OCI-LY1 (cell line): Measurements from ENCODE around the gene CEMIP.

Experiments
- H2AFZ ChIP-seq: fragments of 200-600 bp; sonication (generic), shearing (Covaris generic); 2 replicates; pipeline ENCODE4 v1.6.0; 2014; ENCODE audit warnings: antibody characterized with exemption, mild to moderate bottlenecking, low read length
- H3F3A ChIP-seq: fragments of 200-600 bp; sonication (generic), shearing (Covaris generic); 2 replicates; pipeline ENCODE4 v1.6.0; 2014; ENCODE audit warnings: mild to moderate bottlenecking, antibody characterized with exemption, low read length, moderate library complexity; ENCODE audit not compliant: insufficient read depth
- H3K27ac ChIP-seq: fragments of 200-600 bp; sonication (generic); 2 replicates; pipeline ENCODE4 v1.5.1; 2014; ENCODE audit warnings: low read length, mixed run types, mild to moderate bottlenecking, low read depth; ENCODE audit not compliant: poor library complexity, severe bottlenecking
- H3K27me3 ChIP-seq: fragments of 200-600 bp; sonication (generic); 2 replicates; pipeline ENCODE4 v1.6.0; 2014; ENCODE audit warnings: antibody characterized with exemption, mild to moderate bottlenecking, low read length, moderate library complexity; ENCODE audit not compliant: insufficient read depth
- H3K36me3 ChIP-seq: fragments of 200-600 bp; sonication (generic); 2 replicates; pipeline ENCODE4 v1.6.1; 2014; ENCODE audit warnings: mild to moderate bottlenecking, antibody characterized with exemption, low read length, moderate library complexity, mixed read lengths; ENCODE audit not compliant: insufficient read depth
- H3K4me1 ChIP-seq: fragments of 200-600 bp; sonication (generic); 2 replicates; pipeline ENCODE4 v1.5.1; 2014; ENCODE audit warnings: mild to moderate bottlenecking, low read length, moderate library complexity; ENCODE audit not compliant: insufficient read depth, severe bottlenecking
- H3K4me2 ChIP-seq: fragments of 200-600 bp; sonication (generic), shearing (Covaris generic); 2 replicates; pipeline ENCODE4 v1.6.1; 2014; ENCODE audit warnings: low read length
- H3K4me3 ChIP-seq: fragments of 200-600 bp; sonication (generic); 2 replicates; pipeline ENCODE4 v1.5.1; 2014; ENCODE audit warnings: low read length, low read depth, mild to moderate bottlenecking, mixed read lengths; ENCODE audit not compliant: poor library complexity, severe bottlenecking
- H3K79me2 ChIP-seq: fragments of 200-600 bp; shearing (Covaris generic); 2 replicates; pipeline ENCODE4 v1.6.1; 2016; ENCODE audit warnings: mixed run types, low read length, mixed read lengths; ENCODE audit not compliant: insufficient read depth
- H3K9ac ChIP-seq: fragments of 200-600 bp; sonication (generic), shearing (Covaris generic); 2 replicates; pipeline ENCODE4 v1.6.1; 2014; ENCODE audit warnings: mild to moderate bottlenecking, low read length, mixed read lengths
- H3K9me2 ChIP-seq: fragments of 200-600 bp; sonication (generic), shearing (Covaris generic); 2 replicates; pipeline ENCODE4 v1.6.1; 2014; ENCODE audit warnings: low read depth, mild to moderate bottlenecking, low read length, mixed read lengths
- H3K9me3 ChIP-seq: fragments of 200-600 bp; shearing (Covaris generic); 2 replicates; pipeline ENCODE4 v1.6.1; 2014; ENCODE audit warnings: low read length, mixed read lengths
- H4K20me1 ChIP-seq: fragments of 200-600 bp; sonication (generic), shearing (Covaris generic); 2 replicates; pipeline ENCODE4 v1.6.0; 2016; ENCODE audit warnings: mild to moderate bottlenecking, low read length; ENCODE audit not compliant: insufficient read depth
- EZH2 ChIP-seq: fragments of 200-600 bp; sonication (generic), shearing (Covaris generic); IDR thresholded peaks from 2 replicates; pipeline ENCODE4 v1.8.0; 2017; ENCODE audit warnings: borderline replicate concordance, mixed run types, mild to moderate bottlenecking, antibody characterized with exemption, low read length, moderate library complexity, mixed read lengths
- TF ChIP-seq, protein P1 (sequence below): fragments of 200-600 bp; sonication (generic), shearing (Covaris generic); IDR thresholded peaks from 2 replicates; pipeline ENCODE4 v1.5.1; 2017; ENCODE audit warnings: mild to moderate bottlenecking, antibody characterized with exemption, low read length, moderate library complexity, mixed read lengths

The CEMIP gene

DNA sequence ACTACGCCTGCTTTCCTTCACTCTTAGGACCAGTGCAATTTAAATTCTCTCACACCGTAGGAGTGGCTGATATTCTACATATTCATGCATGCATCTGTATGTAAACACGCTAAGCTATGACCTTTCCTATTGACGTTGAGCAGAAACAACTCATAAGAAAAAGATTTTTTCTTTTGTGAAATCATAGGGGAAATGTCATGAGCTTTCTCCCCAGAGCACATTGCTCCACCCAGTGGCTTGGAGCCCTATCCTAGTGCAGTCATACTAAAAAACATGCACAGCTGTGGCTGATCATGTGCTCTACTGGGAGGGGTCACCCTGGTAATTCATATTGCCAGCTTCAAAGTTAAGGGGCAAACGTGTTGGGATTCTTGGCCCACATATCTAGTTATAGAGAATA, 212.3 kb downstream of the CEMIP start:
- Histone ChIP-seq H3F3A (no peaks in the 10 kb centered on the region), H4K20me1 (no peaks in the 10 kb centered on the region), H3K4me2 (no peak overlapping the region), H3K36me3 (peaks cover 5% of the 10 kb centered on the region; the same call in 1 of the 2 replicates), H3K27ac (no peak overlapping the region), H2AFZ (no peak overlapping the region), H3K4me1 (peaks cover 43% of the 10 kb centered on the region), H3K9ac (no peak overlapping the region), H3K4me3 (no peak overlapping the region), H3K9me3 (no peaks in the 10 kb centered on the region), H3K9me2 (no peaks in the 10 kb centered on the region), H3K79me2 (peaks cover 27% of the 10 kb centered on the region), H3K27me3 (no peaks in the 10 kb centered on the region)
- TF ChIP-seq, protein P1, sequence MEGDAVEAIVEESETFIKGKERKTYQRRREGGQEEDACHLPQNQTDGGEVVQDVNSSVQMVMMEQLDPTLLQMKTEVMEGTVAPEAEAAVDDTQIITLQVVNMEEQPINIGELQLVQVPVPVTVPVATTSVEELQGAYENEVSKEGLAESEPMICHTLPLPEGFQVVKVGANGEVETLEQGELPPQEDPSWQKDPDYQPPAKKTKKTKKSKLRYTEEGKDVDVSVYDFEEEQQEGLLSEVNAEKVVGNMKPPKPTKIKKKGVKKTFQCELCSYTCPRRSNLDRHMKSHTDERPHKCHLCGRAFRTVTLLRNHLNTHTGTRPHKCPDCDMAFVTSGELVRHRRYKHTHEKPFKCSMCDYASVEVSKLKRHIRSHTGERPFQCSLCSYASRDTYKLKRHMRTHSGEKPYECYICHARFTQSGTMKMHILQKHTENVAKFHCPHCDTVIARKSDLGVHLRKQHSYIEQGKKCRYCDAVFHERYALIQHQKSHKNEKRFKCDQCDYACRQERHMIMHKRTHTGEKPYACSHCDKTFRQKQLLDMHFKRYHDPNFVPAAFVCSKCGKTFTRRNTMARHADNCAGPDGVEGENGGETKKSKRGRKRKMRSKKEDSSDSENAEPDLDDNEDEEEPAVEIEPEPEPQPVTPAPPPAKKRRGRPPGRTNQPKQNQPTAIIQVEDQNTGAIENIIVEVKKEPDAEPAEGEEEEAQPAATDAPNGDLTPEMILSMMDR = peak; percentile 26; the same call in 1 of the 2 replicates
- no peak for TF ChIP-seq EZH2

DNA sequence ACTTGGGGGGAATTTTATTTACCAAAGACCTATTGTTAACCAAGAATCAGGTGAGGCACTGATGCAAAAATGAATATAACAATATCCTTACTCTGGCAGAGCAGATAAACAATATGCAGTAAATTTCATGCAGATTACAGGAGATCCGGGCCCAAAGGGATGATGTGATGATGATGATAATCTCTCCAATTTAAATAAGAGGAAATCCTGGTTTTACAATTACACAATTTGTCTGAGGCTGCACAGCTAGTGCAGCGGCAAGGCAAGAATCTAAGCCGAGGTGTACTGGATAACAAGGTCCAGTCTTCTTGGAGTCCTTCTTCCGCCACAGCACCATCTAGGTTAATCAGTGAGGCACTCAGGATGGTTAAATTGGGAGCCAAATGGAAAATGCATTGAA, 212.8 kb downstream of the CEMIP start:
- no peak overlapping the region for H3K27ac ChIP-seq
- H2AFZ ChIP-seq = no peak overlapping the region
- no peak overlapping the region for H3K4me3 ChIP-seq
- TF ChIP-seq, protein P1 = no peak
- no peak for TF ChIP-seq EZH2
- no peak overlapping the region for H3K4me2 ChIP-seq
- no peaks in the 10 kb centered on the region for H3K27me3 ChIP-seq
- H3K9ac ChIP-seq = no peak overlapping the region
- no peaks in the 10 kb centered on the region for H3K9me3 ChIP-seq
- peaks cover 37% of the 10 kb centered on the region for H3K4me1 ChIP-seq
- H4K20me1 ChIP-seq = no peaks in the 10 kb centered on the region
- peaks cover 22% of the 10 kb centered on the region for H3K79me2 ChIP-seq
- peaks cover 2% of the 10 kb centered on the region; the same call in 1 of the 2 replicates for H3K36me3 ChIP-seq
- H3F3A ChIP-seq = no peaks in the 10 kb centered on the region
- H3K9me2 ChIP-seq = no peaks in the 10 kb centered on the region

- Histone ChIP-seq H3K27me3 (no peaks in the 10 kb centered on the region), H3K4me3 (no peak overlapping the region), H3K79me2 (peaks cover 19% of the 10 kb centered on the region), H4K20me1 (no peaks in the 10 kb centered on the region), H3K36me3 (no peaks in the 10 kb centered on the region), H3K9ac (no peak overlapping the region), H3K4me1 (peaks cover 33% of the 10 kb centered on the region), H3K9me3 (no peaks in the 10 kb centered on the region), H3F3A (no peaks in the 10 kb centered on the region), H3K4me2 (no peak overlapping the region), H2AFZ (no peak overlapping the region), H3K27ac (no peak overlapping the region), H3K9me2 (no peaks in the 10 kb centered on the region)
- TF ChIP-seq, protein P1 = no peak
- TF ChIP-seq EZH2 = no peak
Observed at GRCh38 chr15:80992441-80992840, 213.3 kb downstream of the CEMIP start.
